Measurements from ENCODE around the gene ELMO3. TPM values are rescaled to one million over a fixed set of nuclear protein-coding genes. Genes with fewer than 3 reads are reported as not detected.

The ELMO3 gene
- total and polyA plus RNA-seq, 2 of the 13 experiments (the other 11 are each of a cell fraction or from before 2014, with no cell fraction given) = 2.6 to 4.0 TPM

DNA sequence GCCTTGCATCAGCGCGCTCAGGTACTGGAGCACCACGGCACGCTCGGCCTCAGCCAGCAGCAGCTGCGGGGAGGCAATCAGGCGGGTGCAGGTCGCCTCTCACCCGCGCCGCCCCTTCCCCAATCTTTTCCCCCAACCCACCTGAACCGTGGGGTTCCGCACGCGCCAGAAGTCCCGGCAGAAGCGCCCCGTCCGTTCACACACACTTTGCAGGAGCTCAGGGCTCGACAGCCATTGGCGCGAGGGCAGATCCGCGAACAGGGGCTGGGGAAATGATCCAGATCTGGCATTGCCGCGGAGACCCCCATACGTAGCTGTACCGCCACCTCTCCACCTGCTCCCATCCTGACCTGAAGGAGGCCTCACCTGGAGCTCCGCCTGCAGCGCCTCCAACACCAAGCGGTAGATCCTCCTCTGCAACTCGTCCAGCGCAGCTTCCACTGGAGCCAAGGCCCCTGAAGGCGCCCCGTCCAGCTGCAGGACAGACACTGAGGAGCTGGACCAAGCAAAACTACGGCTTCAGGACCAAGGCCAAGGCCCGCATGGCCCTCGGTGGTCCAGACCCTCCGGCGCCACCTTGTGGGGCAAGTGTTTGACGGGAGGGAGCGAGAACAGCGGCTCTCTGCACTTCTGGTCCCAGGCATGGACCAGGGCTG, 13.8 kb upstream of the ELMO3 start (continued):
- no peak for TF ChIP-seq ZZZ3 (CRISPR knock-in tag; IDR thresholded peaks at IDR 0.05; ENCODE audit: borderline replicate concordance)
- TF ChIP-seq ZMYM3 (CRISPR knock-in tag; IDR thresholded peaks at IDR 0.05) = peak; percentile 76
- TF ChIP-seq ATF1 (CRISPR knock-in tag; IDR thresholded peaks at IDR 0.05) = no peak
- no peak for TF ChIP-seq RNF2 (conservative IDR thresholded peaks at IDR 0.05; ENCODE audit: low read depth)
- no peak for TF ChIP-seq DDIT3 (CRISPR knock-in tag; IDR thresholded peaks at IDR 0.05)
- no peak for TF ChIP-seq MBNL3 (CRISPR knock-in tag; conservative IDR thresholded peaks at IDR 0.05)
- TF ChIP-seq ZNF737 (CRISPR knock-in tag; IDR thresholded peaks at IDR 0.05; ENCODE audit: borderline replicate concordance) = no peak
- TF ChIP-seq SNAPC2 (CRISPR knock-in tag; IDR thresholded peaks at IDR 0.05) = 0 out of 2 replicates have a peak, but pooled peaks have one; percentile 27
- TF ChIP-seq, protein P1, sequence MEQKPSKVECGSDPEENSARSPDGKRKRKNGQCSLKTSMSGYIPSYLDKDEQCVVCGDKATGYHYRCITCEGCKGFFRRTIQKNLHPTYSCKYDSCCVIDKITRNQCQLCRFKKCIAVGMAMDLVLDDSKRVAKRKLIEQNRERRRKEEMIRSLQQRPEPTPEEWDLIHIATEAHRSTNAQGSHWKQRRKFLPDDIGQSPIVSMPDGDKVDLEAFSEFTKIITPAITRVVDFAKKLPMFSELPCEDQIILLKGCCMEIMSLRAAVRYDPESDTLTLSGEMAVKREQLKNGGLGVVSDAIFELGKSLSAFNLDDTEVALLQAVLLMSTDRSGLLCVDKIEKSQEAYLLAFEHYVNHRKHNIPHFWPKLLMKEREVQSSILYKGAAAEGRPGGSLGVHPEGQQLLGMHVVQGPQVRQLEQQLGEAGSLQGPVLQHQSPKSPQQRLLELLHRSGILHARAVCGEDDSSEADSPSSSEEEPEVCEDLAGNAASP (CRISPR knock-in tag; IDR thresholded peaks at IDR 0.05; ENCODE audit: borderline replicate concordance) = peak; percentile 92
- no peak for TF ChIP-seq DPF2 (CRISPR knock-in tag; IDR thresholded peaks at IDR 0.05; ENCODE audit: borderline replicate concordance, low read depth)
- TF ChIP-seq CHCHD3 (CRISPR knock-in tag; IDR thresholded peaks at IDR 0.05) = peak; percentile 95
- TF ChIP-seq ZNF878 (CRISPR knock-in tag; IDR thresholded peaks at IDR 0.05) = no peak; the same call in 1 of the 2 replicates
- peak; percentile 88; the same call in 1 of the 2 replicates for TF ChIP-seq ZNF713 (CRISPR knock-in tag; IDR thresholded peaks at IDR 0.05)
- no peak for TF ChIP-seq CHD4 (IDR thresholded peaks at IDR 0.05; ENCODE audit: borderline replicate concordance, low read length)
- TF ChIP-seq ARNT2 (CRISPR knock-in tag; IDR thresholded peaks at IDR 0.05; ENCODE audit: low read depth) = peak; percentile 94
- peak; percentile 93; the same call in 1 of the 2 replicates for TF ChIP-seq MIER3 (CRISPR knock-in tag; IDR thresholded peaks at IDR 0.05; ENCODE audit: borderline replicate concordance)
- TF ChIP-seq ELF4 (CRISPR knock-in tag; IDR thresholded peaks at IDR 0.05; ENCODE audit: borderline replicate concordance) = no peak
- TF ChIP-seq ZNF274 (CRISPR knock-in tag; IDR thresholded peaks at IDR 0.05) = peak; percentile 95
- no peak for TF ChIP-seq ZNF282 (IDR thresholded peaks at IDR 0.05; ENCODE audit: partially characterized antibody)
- no peak for TF ChIP-seq RORA (CRISPR knock-in tag; IDR thresholded peaks at IDR 0.05)
- TF ChIP-seq KDM3A (CRISPR knock-in tag; IDR thresholded peaks at IDR 0.05; ENCODE audit: low read depth) = peak; percentile 98
- TF ChIP-seq ZNF550 (CRISPR knock-in tag; IDR thresholded peaks at IDR 0.05; ENCODE audit: borderline replicate concordance) = no peak
- TF ChIP-seq ZNF7 (CRISPR knock-in tag; IDR thresholded peaks at IDR 0.05) = peak; percentile 33; the same call in 1 of the 2 replicates
- peak; percentile 86 for TF ChIP-seq ZNF12 (CRISPR knock-in tag; IDR thresholded peaks at IDR 0.05)
- TF ChIP-seq HNF1A (IDR thresholded peaks at IDR 0.05; ENCODE audit: low read depth) = no peak
- TF ChIP-seq HNF1A (CRISPR knock-in tag; IDR thresholded peaks at IDR 0.05; ENCODE audit: borderline replicate concordance) = peak; percentile 53; the same call in 1 of the 2 replicates
- peak; percentile 53; the same call in 1 of the 2 replicates for TF ChIP-seq BHLHE40 (IDR thresholded peaks at IDR 0.05; ENCODE audit: low read length)

All from HepG2 (cell line).